ENCODE measurements around the gene GPER1.

GPER1 gene

DNA sequence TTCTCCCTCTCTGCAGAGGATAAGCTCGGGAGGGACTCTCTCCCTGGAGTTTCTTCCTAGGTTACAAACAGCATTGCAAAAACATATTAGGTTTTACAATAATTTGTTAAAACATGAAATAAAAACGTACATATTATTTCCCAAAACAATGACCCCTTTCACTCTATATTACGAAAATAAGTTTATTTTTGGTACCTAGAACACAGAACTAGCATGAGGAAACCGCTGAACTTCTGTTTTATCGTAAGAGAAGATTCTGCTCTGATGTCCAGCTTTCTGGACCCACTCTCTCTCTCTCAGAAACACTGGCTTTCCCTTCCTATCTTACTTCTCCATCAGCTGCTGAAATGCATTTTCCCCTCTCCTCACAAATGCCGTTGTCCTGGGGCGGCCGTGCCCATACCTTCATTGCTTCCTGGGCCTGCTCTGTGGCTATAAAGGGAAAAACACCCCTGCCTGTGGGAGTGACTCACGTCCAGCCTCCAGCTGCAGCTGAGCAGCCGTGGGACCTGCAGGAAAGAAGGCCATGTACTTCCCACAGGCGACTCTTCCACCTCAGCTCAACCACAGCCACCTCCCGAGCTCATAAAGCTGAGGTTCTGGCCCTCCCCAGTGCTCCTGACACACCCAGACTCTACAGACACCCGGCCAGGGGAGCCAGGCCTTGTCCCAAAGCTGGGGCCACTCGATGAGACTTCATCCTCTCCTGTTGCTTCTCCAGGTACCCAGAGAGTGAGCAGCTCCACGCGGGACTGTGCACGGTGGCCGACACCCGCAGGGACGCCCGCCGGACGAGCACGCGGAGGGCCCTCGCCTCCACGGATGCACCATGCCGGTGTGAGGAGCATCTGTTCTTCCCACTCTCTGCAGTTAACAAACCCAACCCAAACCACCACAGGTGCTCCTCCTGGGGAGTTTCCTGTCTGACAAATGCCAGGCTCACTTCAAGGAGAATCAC is 3.1 kb downstream of the GPER1 start:
- H3K9me3 ChIP-seq (ENCODE audit: control insufficient read depth, insufficient read depth, low read length), result no peaks in the 10 kb centered on the region
- no peak overlapping the region for H3K27ac ChIP-seq (ENCODE audit: low read length)
- H3K4me1 ChIP-seq (ENCODE audit: control insufficient read depth, insufficient read depth, low read length), result peaks cover 4% of the 10 kb centered on the region; the same call in 1 of the 2 replicates
- 100% methylated on average over 2 of the region's 28 CpGs for WGBS (ENCODE audit: insufficient coverage, insufficient read length)
- H3K27me3 ChIP-seq (ENCODE audit: control insufficient read depth, insufficient read depth, low read length), result no peaks in the 10 kb centered on the region
- no peaks in the 10 kb centered on the region; the same call in 1 of the 2 replicates for H3K36me3 ChIP-seq (ENCODE audit: control insufficient read depth, insufficient read depth, low read length)
- DNase-seq (ENCODE audit: low read depth, low spot score), result no peak
- no peak overlapping the region for H3K4me3 ChIP-seq (ENCODE audit: low read length)

DNA sequence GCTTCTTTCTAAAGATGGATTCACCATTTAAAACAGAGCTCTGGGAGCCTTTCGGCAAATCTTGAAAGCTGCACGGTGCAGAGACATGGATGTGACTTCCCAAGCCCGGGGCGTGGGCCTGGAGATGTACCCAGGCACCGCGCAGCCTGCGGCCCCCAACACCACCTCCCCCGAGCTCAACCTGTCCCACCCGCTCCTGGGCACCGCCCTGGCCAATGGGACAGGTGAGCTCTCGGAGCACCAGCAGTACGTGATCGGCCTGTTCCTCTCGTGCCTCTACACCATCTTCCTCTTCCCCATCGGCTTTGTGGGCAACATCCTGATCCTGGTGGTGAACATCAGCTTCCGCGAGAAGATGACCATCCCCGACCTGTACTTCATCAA is 3.7 kb downstream of the GPER1 start:
- no peak for DNase-seq (ENCODE audit: low read depth, low spot score)
- Histone ChIP-seq H3K27me3 (ENCODE audit: control insufficient read depth, insufficient read depth, low read length) (no peaks in the 10 kb centered on the region), H3K27ac (ENCODE audit: low read length) (no peak overlapping the region), H3K9me3 (ENCODE audit: control insufficient read depth, insufficient read depth, low read length) (no peaks in the 10 kb centered on the region), H3K36me3 (ENCODE audit: control insufficient read depth, insufficient read depth, low read length) (no peaks in the 10 kb centered on the region; the same call in 1 of the 2 replicates), H3K4me1 (ENCODE audit: control insufficient read depth, insufficient read depth, low read length) (0 out of 2 replicates have a peak, but pooled peaks cover 2% of the 10 kb centered on the region), H3K4me3 (ENCODE audit: low read length) (no peak overlapping the region)
- no CpG with 5 or more reads among the region's 18 CpGs for WGBS (ENCODE audit: insufficient coverage, insufficient read length)

DNA sequence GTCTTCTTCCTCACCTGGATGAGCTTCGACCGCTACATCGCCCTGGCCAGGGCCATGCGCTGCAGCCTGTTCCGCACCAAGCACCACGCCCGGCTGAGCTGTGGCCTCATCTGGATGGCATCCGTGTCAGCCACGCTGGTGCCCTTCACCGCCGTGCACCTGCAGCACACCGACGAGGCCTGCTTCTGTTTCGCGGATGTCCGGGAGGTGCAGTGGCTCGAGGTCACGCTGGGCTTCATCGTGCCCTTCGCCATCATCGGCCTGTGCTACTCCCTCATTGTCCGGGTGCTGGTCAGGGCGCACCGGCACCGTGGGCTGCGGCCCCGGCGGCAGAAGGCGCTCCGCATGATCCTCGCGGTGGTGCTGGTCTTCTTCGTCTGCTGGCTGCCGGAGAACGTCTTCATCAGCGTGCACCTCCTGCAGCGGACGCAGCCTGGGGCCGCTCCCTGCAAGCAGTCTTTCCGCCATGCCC is 4.3 kb downstream of the GPER1 start:
- no peak overlapping the region for H3K27ac ChIP-seq (ENCODE audit: low read length)

DNA sequence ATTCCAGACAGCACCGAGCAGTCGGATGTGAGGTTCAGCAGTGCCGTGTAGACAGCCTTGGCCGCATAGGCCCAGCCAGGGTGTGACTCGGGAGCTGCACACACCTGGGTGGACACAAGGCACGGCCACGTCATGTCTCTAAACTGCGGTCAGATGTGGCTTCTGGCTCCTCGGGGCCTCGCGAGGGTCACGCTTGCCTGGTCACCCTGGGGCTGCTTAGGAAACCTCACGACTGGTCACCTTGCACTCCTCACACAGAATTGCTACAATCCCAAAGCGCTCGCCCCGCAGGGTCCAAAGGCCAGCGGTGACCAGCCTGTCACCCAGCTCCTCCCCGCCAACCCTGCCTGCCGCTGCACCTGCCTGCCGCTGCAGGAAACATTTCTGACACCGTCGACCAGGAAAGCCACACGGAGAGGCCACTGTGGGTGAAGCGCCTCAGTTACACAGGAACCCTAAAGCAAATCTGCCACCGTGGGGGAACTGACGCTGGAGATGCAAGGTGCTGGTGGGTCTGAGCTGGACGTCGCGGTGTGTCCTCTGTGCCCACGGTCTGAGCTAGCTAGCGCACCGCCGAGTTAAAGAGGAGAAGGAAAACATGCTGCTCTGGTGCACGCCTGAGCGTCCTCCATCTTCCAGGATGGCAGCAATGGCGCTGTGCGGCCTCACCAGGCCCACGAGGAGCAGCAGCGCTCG is 5.0 kb downstream of the GPER1 start:
- Histone ChIP-seq H3K9me3 (ENCODE audit: control insufficient read depth, insufficient read depth, low read length) (no peaks in the 10 kb centered on the region), H3K4me1 (ENCODE audit: control insufficient read depth, insufficient read depth, low read length) (no peaks in the 10 kb centered on the region)
- no CpG with 5 or more reads among the region's 40 CpGs for WGBS (ENCODE audit: insufficient coverage, insufficient read length)

More for the DNA sequence above, 4.3 kb downstream of the GPER1 start:
- Histone ChIP-seq H3K36me3 (ENCODE audit: control insufficient read depth, insufficient read depth, low read length) (no peaks in the 10 kb centered on the region; the same call in 1 of the 2 replicates), H3K27me3 (ENCODE audit: control insufficient read depth, insufficient read depth, low read length) (no peaks in the 10 kb centered on the region), H3K4me1 (ENCODE audit: control insufficient read depth, insufficient read depth, low read length) (0 out of 2 replicates have a peak, but pooled peaks cover 2% of the 10 kb centered on the region), H3K9me3 (ENCODE audit: control insufficient read depth, insufficient read depth, low read length) (no peaks in the 10 kb centered on the region), H3K4me3 (ENCODE audit: low read length) (no peak overlapping the region)
- DNase-seq (ENCODE audit: low read depth, low spot score), result no peak
- no CpG with 5 or more reads among the region's 40 CpGs for whole genome bisulfite sequencing (ENCODE audit: insufficient coverage, insufficient read length)

DNA sequence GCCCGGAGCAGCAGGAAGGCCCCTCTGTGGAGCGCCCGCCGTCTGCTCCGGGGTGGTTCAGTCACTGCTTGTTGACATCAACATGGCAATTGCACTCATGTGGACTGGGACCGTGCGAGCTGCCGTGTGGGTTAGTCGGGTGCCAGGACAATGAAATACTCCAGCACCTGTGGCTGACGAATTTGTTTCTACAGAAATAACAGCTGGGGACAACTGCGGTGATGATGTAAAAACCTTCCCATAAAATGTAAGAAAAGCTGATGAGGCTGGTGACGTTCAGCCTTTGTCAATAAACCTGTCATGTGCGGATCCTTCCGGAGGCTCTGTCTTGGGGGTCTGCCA is 5.6 kb downstream of the GPER1 start:
- no peaks in the 10 kb centered on the region for H3K4me1 ChIP-seq (ENCODE audit: control insufficient read depth, insufficient read depth, low read length)
- no peaks in the 10 kb centered on the region; the same call in 1 of the 2 replicates for H3K36me3 ChIP-seq (ENCODE audit: control insufficient read depth, insufficient read depth, low read length)
- H3K27ac ChIP-seq (ENCODE audit: low read length), result no peak overlapping the region
- no CpG with 5 or more reads among the region's 14 CpGs for WGBS (ENCODE audit: insufficient coverage, insufficient read length)
- no peak overlapping the region for H3K4me3 ChIP-seq (ENCODE audit: low read length)
- no peak for DNase-seq (ENCODE audit: low read depth, low spot score)
- no peaks in the 10 kb centered on the region for H3K9me3 ChIP-seq (ENCODE audit: control insufficient read depth, insufficient read depth, low read length)
- H3K27me3 ChIP-seq (ENCODE audit: control insufficient read depth, insufficient read depth, low read length), result no peaks in the 10 kb centered on the region

More for the DNA sequence above, 5.0 kb downstream of the GPER1 start:
- H3K4me3 ChIP-seq (ENCODE audit: low read length), result no peak overlapping the region
- no peak overlapping the region for H3K27ac ChIP-seq (ENCODE audit: low read length)
- DNase-seq (ENCODE audit: low read depth, low spot score), result no peak
- H3K36me3 ChIP-seq (ENCODE audit: control insufficient read depth, insufficient read depth, low read length), result no peaks in the 10 kb centered on the region; the same call in 1 of the 2 replicates
- H3K27me3 ChIP-seq (ENCODE audit: control insufficient read depth, insufficient read depth, low read length), result no peaks in the 10 kb centered on the region

DNA sequence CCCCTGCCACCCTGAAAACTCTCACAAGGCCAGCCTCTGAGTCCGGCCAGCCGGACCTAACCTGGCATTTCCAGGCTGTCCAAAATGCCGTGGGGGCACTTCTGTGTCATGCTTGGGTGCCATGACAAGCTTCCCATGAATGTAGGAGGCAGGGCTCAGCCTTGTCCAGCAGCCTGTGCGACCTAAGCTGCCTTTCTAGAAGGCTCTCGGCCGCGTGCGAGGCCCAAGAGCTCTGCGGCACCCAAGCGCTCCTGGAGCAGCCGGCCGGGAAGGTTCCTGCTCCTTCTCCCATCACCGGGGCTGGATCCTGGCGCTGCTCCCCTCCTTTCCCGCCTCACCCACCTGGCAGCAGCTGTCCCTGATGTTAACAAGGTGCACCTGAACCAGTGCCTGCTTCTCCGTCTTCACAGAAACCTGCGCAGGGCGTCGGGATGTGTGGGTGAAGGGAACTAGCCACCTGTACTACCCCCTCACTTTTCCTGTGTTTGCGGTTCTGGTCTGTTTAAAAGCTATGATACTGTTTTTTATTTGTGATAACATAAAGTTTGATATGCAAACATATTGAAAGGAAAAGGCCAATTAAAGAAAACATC is 6.1 kb downstream of the GPER1 start:
- H3K27me3 ChIP-seq (ENCODE audit: control insufficient read depth, insufficient read depth, low read length), result no peaks in the 10 kb centered on the region
- no peaks in the 10 kb centered on the region for H3K4me1 ChIP-seq (ENCODE audit: control insufficient read depth, insufficient read depth, low read length)
- no peak for DNase-seq (ENCODE audit: low read depth, low spot score)
- H3K27ac ChIP-seq (ENCODE audit: low read length), result no peak overlapping the region
- no peak overlapping the region for H3K4me3 ChIP-seq (ENCODE audit: low read length)
- no CpG with 5 or more reads among the region's 20 CpGs for WGBS (ENCODE audit: insufficient coverage, insufficient read length)
- no peaks in the 10 kb centered on the region; the same call in 1 of the 2 replicates for H3K36me3 ChIP-seq (ENCODE audit: control insufficient read depth, insufficient read depth, low read length)
- no peaks in the 10 kb centered on the region for H3K9me3 ChIP-seq (ENCODE audit: control insufficient read depth, insufficient read depth, low read length)

DNA sequence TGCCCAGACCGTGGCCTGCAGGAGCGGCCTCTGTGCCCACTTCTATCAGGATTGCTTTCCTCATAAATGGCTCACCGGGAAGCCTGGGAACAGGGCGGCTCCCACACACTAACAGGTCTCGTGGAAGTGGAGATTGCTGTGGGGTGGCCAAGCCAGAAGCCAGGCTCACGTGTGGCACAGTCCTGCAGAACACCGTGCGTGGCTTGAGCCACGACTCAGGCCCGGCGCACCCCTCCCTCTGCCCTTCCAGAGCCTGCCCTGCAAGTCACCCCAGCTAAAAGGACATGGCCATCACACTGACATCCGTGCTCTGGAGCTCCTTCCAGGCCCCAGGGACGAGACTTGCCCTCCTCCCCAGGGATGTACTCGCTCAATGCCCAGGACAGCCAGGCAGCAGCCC is 7.0 kb downstream of the GPER1 start:
- Histone ChIP-seq H3K36me3 (ENCODE audit: control insufficient read depth, insufficient read depth, low read length) (no peaks in the 10 kb centered on the region; the same call in 1 of the 2 replicates), H3K9me3 (ENCODE audit: control insufficient read depth, insufficient read depth, low read length) (no peaks in the 10 kb centered on the region), H3K4me3 (ENCODE audit: low read length) (no peak overlapping the region), H3K4me1 (ENCODE audit: control insufficient read depth, insufficient read depth, low read length) (no peaks in the 10 kb centered on the region), H3K27ac (ENCODE audit: low read length) (no peak overlapping the region), H3K27me3 (ENCODE audit: control insufficient read depth, insufficient read depth, low read length) (no peaks in the 10 kb centered on the region)
- DNase-seq (ENCODE audit: low read depth, low spot score), result no peak
- no CpG with 5 or more reads among the region's 14 CpGs for WGBS (ENCODE audit: insufficient coverage, insufficient read length)

DNA sequence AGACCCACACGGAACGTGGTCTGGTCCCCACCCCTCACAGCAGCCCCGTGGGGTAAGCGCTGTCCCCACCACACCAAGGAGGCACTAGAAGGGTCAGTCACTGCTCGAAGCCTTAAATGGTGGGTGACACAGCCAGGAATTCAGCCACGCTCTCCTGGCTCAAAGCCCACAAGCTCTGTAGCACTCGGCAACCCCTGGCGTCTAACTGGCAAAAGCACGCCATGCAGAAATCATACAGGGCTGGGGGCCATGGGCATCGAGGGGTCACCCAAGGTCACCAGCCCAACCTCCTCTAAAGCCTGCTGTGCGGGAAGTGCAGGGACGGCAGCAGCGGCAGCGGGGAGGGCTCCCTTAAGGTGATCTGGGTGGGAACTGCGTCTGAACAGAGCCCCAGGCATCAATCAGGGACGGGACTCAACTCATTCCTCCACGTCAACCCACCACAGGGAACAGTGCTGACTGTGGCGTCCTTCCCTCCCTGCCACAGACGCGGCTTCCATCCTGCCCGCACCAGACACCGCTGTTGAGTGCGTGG is 7.8 kb downstream of the GPER1 start:
- Histone ChIP-seq H3K27me3 (ENCODE audit: control insufficient read depth, insufficient read depth, low read length) (no peaks in the 10 kb centered on the region), H3K4me1 (ENCODE audit: control insufficient read depth, insufficient read depth, low read length) (no peaks in the 10 kb centered on the region), H3K27ac (ENCODE audit: low read length) (no peak overlapping the region), H3K9me3 (ENCODE audit: control insufficient read depth, insufficient read depth, low read length) (no peaks in the 10 kb centered on the region), H3K4me3 (ENCODE audit: low read length) (no peak overlapping the region), H3K36me3 (ENCODE audit: control insufficient read depth, insufficient read depth, low read length) (no peaks in the 10 kb centered on the region; the same call in 1 of the 2 replicates)
- no peak for DNase-seq (ENCODE audit: low read depth, low spot score)
- WGBS (ENCODE audit: insufficient coverage, insufficient read length), result no CpG with 5 or more reads among the region's 23 CpGs

DNA sequence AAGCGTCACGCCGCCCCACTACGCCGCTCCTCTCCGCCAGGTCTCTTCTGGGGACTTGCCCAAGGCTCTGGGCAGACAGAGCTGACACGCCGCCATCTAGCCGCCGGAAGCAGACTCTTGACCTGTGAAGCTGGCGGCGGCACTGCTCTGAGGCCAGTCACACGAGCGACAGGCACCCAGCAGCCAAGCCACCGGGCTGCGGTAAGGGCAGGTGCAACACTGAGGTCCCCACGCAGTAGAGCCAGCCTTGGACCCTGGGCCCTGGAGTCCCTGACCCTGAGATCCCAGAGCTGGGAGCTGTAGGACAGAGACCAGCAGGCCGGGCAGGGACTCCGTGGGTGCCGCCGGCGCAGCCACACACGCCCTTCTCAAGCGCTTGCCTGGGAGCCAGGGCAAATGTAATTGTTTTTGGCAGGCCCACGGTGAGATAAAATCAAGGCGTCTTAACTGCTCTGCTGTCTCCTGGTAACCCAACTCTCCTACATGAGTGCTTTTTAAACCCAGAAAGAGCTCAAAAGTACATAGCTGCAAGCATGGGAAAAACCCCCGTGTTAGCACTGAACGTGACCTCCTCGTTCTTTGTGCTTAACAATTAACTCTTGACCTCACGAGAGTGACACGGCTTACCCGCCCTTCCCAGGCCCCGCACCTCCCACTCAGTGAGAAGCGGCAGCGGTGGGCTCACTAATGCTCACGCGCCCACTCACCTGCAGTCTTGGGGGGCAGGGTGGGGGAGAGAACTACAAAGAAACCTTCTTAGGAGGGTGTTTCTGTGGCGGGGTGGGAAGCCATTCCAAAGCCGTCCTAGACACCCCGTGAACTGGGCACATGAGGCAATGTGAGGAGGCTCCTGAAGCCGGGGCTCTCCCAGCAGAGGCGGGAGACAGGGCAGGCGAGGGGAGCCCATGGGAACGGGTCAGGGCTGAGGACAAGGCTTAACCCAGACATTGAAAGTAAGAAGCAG is 8.5 kb downstream of the GPER1 start:
- no peak for DNase-seq (ENCODE audit: low read depth, low spot score)
- Histone ChIP-seq H3K27ac (ENCODE audit: low read length) (no peak overlapping the region), H3K27me3 (ENCODE audit: control insufficient read depth, insufficient read depth, low read length) (no peaks in the 10 kb centered on the region), H3K36me3 (ENCODE audit: control insufficient read depth, insufficient read depth, low read length) (no peaks in the 10 kb centered on the region; the same call in 1 of the 2 replicates), H3K9me3 (ENCODE audit: control insufficient read depth, insufficient read depth, low read length) (no peaks in the 10 kb centered on the region), H3K4me1 (ENCODE audit: control insufficient read depth, insufficient read depth, low read length) (no peaks in the 10 kb centered on the region; the same call in 1 of the 2 replicates), H3K4me3 (ENCODE audit: low read length) (no peak overlapping the region)
- no CpG with 5 or more reads among the region's 44 CpGs for WGBS (ENCODE audit: insufficient coverage, insufficient read length)
